HFFc6 (cell line): ENCODE results near the gene MRPL32. TPM values are rescaled to one million over a fixed set of nuclear protein-coding genes. Genes with fewer than 3 reads are reported as not detected.

ENCODE experiments used
- DNase-seq: peaks from one replicate; pipeline ENCODE4 v3.0.0-alpha.2; 2018
- H3K27ac Mint-ChIP-seq: 2 replicates; pipeline ENCODE4 v1.8.0; 2020; ENCODE audit warnings: mild to moderate bottlenecking, mixed read lengths
- H3K27me3 Mint-ChIP-seq: 2 replicates; pipeline ENCODE4 v1.8.0; 2021; ENCODE audit warnings: mild to moderate bottlenecking, moderate library complexity, mixed read lengths; ENCODE audit not compliant: insufficient read depth
- H3K36me3 Mint-ChIP-seq: 2 replicates; pipeline ENCODE4 v1.8.0; 2021; ENCODE audit warnings: low read depth, mixed read lengths
- H3K4me1 Mint-ChIP-seq: 2 replicates; pipeline ENCODE4 v1.8.0; 2020; ENCODE audit warnings: low read depth, mixed read lengths
- H3K4me3 Mint-ChIP-seq: 2 replicates; pipeline ENCODE4 v1.8.0; 2020; ENCODE audit warnings: mild to moderate bottlenecking, moderate library complexity, mixed read lengths
- H3K9me3 Mint-ChIP-seq: 2 replicates; pipeline ENCODE4 v1.8.0; 2020; ENCODE audit warnings: mild to moderate bottlenecking, mixed read lengths
- total RNA-seq, 6 experiments: library from RNA; stranded (reverse); fragmentation: NEBNext Ultra II Directional; extraction: Animal tissue kit (Norgen Biotek cat#: 25700); gene quantifications; 2 replicates in 1 of 6; 3 replicates in 5 of 6; pipeline ENCODE4 v1.2.3, GENCODE V29; 2021
- TF ChIP-seq, protein P1 (sequence below): fragments of 200-600 bp; sonication (generic); IDR thresholded peaks from 2 replicates; pipeline ENCODE4 v1.5.0; 2021; ENCODE audit warnings: antibody characterized with exemption, mild to moderate bottlenecking

Gene MRPL32
- total RNA-seq, 6 experiments from 2014 or later, result 49.2 to 69.6 (median 58.8) TPM

GRCh38 chr7:42964849-42965805 is 33.0 kb downstream of the MRPL32 start:
- Mint-ChIP-seq H3K4me3 (no peak overlapping the region), H3K4me1 (no peaks in the 10 kb centered on the region), H3K36me3 (no peaks in the 10 kb centered on the region), H3K9me3 (no peaks in the 10 kb centered on the region), H3K27ac (no peak overlapping the region), H3K27me3 (peaks cover 2% of the 10 kb centered on the region)
- TF ChIP-seq, protein P1, sequence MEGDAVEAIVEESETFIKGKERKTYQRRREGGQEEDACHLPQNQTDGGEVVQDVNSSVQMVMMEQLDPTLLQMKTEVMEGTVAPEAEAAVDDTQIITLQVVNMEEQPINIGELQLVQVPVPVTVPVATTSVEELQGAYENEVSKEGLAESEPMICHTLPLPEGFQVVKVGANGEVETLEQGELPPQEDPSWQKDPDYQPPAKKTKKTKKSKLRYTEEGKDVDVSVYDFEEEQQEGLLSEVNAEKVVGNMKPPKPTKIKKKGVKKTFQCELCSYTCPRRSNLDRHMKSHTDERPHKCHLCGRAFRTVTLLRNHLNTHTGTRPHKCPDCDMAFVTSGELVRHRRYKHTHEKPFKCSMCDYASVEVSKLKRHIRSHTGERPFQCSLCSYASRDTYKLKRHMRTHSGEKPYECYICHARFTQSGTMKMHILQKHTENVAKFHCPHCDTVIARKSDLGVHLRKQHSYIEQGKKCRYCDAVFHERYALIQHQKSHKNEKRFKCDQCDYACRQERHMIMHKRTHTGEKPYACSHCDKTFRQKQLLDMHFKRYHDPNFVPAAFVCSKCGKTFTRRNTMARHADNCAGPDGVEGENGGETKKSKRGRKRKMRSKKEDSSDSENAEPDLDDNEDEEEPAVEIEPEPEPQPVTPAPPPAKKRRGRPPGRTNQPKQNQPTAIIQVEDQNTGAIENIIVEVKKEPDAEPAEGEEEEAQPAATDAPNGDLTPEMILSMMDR, result no peak
- DNase-seq, result no peak

- Mint-ChIP-seq H3K27ac (no peak overlapping the region), H3K4me3 (no peak overlapping the region), H3K9me3 (no peaks in the 10 kb centered on the region), H3K36me3 (no peaks in the 10 kb centered on the region), H3K27me3 (no peaks in the 10 kb centered on the region), H3K4me1 (peaks cover 7% of the 10 kb centered on the region)
- DNase-seq, result no peak
- TF ChIP-seq, protein P1, result no peak
Measured at GRCh38 chr7:42967391-42967790, 35.2 kb downstream of the MRPL32 start.

GRCh38 chr7:42972699-42973500 is 40.7 kb downstream of the MRPL32 start:
- TF ChIP-seq, protein P1, result no peak
- no peaks in the 10 kb centered on the region for H3K9me3 Mint-ChIP-seq
- peak overlapping the region; percentile 89 for H3K27ac Mint-ChIP-seq
- peak overlapping the region; percentile 82 for H3K4me3 Mint-ChIP-seq
- no peaks in the 10 kb centered on the region for H3K36me3 Mint-ChIP-seq
- DNase-seq, result peak; percentile 96
- peaks cover 32% of the 10 kb centered on the region for H3K4me1 Mint-ChIP-seq
- H3K27me3 Mint-ChIP-seq, result peaks cover 3% of the 10 kb centered on the region

DNA sequence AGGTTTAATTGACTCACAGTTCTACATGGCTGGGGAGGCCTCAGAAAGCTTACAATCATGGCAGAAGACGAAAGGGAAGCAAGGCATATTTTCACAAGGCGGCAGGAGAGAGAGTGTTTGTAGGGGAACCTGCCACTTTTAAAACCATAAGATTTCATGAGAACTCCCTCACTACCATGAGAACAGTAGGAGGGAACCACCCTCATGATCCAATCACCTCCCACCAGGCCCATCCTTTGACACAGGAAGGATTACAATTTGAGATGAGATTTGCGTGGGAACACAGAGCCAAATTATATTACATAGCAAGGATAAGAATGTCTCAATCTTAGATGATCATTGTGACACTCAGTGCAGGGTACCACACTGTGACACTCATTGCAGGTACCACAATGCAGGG is 44.2 kb downstream of the MRPL32 start:
- peaks cover 3% of the 10 kb centered on the region for H3K27me3 Mint-ChIP-seq
- no peaks in the 10 kb centered on the region for H3K9me3 Mint-ChIP-seq
- H3K4me1 Mint-ChIP-seq, result peaks cover 32% of the 10 kb centered on the region
- H3K36me3 Mint-ChIP-seq, result no peaks in the 10 kb centered on the region
- DNase-seq, result no peak
- H3K4me3 Mint-ChIP-seq, result no peak overlapping the region
- H3K27ac Mint-ChIP-seq, result no peak overlapping the region
- TF ChIP-seq, protein P1, result no peak

DNA sequence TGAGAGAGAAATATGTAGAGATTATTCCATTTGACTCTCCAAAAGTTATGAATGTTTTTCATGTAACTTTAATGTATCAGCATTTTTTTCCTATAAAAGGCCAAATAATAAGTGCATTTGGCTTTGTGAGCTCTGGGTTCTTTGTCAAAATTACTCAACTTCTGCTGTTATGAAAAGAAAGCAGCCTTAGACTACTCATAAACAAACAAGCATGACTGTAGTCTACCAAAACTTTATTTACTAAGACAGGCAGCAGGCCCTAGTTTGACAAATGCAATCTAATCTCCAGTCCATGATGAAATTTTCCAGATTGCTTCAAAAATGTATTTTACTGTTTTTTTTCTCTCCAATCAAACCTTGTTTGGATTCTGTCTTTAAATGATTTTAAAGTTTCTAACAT is 46.3 kb downstream of the MRPL32 start:
- Mint-ChIP-seq H3K4me3 (no peak overlapping the region), H3K27ac (no peak overlapping the region), H3K9me3 (no peaks in the 10 kb centered on the region), H3K4me1 (peaks cover 13% of the 10 kb centered on the region), H3K36me3 (no peaks in the 10 kb centered on the region), H3K27me3 (peaks cover 1% of the 10 kb centered on the region)
- TF ChIP-seq, protein P1, result no peak
- DNase-seq, result no peak
